K562 (cell line): Measurements from ENCODE around the gene CRLF1. TPM values are rescaled to one million over a fixed set of nuclear protein-coding genes. Genes with fewer than 3 reads are reported as not detected.
A peak's percentile ranks its signal among the peaks of the same experiment; 100 is the strongest.

Source experiments
- ATAC-seq: fragments of 200-7000 bp; cut with Tn5 transposase; 3 replicates; pipeline ENCODE4 v1.9.1; 2020; ENCODE audit warnings: moderate library complexity
- BruUV-seq: library from RNA; stranded (reverse); fragments of 400-500 nt; replicated peaks from 2 replicates; lab custom pipeline; 2021; lab: Mats Ljungman, UMichigan
- CTCF ChIA-PET: fragments of 300-600 bp; formaldehyde crosslinking; extraction: SDS; loops from one replicate; lab custom pipeline; 2021; ENCODE audit warnings: low intra/inter-chr PET ratio; lab: Yijun Ruan, JAX
- POLR2A ChIA-PET: fragments of 300-600, 350-650 bp; sonication (Branson Sonifier 250); formaldehyde crosslinking; extraction: SDS; loops from one replicate; lab custom pipeline; 2021; ENCODE audit warnings: antibody characterized with exemption, inconsistent platforms; lab: Yijun Ruan, JAX
- DNase-seq, 4 experiments: peaks; one replicate each; pipeline versions ENCODE4 v3.0.0 to v3.0.0-alpha.2; 2011 to 2018; ENCODE audit warnings: low spot score in 3 of 4, mixed read lengths in 3 of 4; ENCODE audit errors: extremely low read depth in 1 of 4
- FAIRE-seq: peaks from 2 replicates; lab custom pipeline; 2011; peaks lifted over from hg19 to GRCh38; lab: Jason Lieb, UNC
- H2AFZ ChIP-seq: 2 replicates; pipeline ENCODE4 v1.6.0; 2011; ENCODE audit warnings: low read depth, low read length, control low read depth, inconsistent platforms
- H3K27ac ChIP-seq: fragments of 200-600 bp; 3 replicates; pipeline ENCODE4 v1.8.0; 2011; ENCODE audit warnings: low read depth, mild to moderate bottlenecking, control low read depth, inconsistent platforms, low read length, moderate library complexity, mixed read lengths; ENCODE audit errors: extremely low read depth
- H3K27me3 ChIP-seq, 2 experiments: fragments of 300-600 bp in 1 of 2; 2 replicates in 1 of 2; 3 replicates in 1 of 2; pipeline versions ENCODE4 v1.6.0 to v1.8.0; 2011; ENCODE audit warnings: inconsistent platforms in 2 of 2, low read length in 2 of 2, mild to moderate bottlenecking in 1 of 2, mixed read lengths in 1 of 2, moderate library complexity in 1 of 2; ENCODE audit not compliant: control insufficient read depth in 2 of 2, insufficient read depth in 2 of 2
- H3K36me3 ChIP-seq: fragments of 300-600 bp; 3 replicates; pipeline ENCODE4 v1.8.0; 2011; ENCODE audit warnings: mild to moderate bottlenecking, low read length, inconsistent platforms; ENCODE audit not compliant: control insufficient read depth, insufficient read depth
- H3K4me1 ChIP-seq, 2 experiments: fragments of 200-600 bp in 1 of 2; replicated peaks in 1 of 2; 2 replicates in 1 of 2; 3 replicates in 1 of 2; pipeline versions ENCODE4 v1.5.1 to v1.8.0; 2011; ENCODE audit warnings: inconsistent platforms in 2 of 2, low read length in 2 of 2, mild to moderate bottlenecking in 1 of 2, mixed read lengths in 1 of 2, moderate library complexity in 1 of 2; ENCODE audit not compliant: control insufficient read depth in 2 of 2, insufficient read depth in 2 of 2
- H3K4me2 ChIP-seq: 2 replicates; pipeline ENCODE4 v1.6.1; 2011; ENCODE audit warnings: low read length, control low read depth, inconsistent platforms, mixed read lengths; ENCODE audit not compliant: insufficient read depth
- H3K4me3 ChIP-seq: fragments of 200-600 bp; sonication (generic), shearing (Covaris generic); 2 replicates; pipeline ENCODE4 v1.5.1; 2016; ENCODE audit warnings: control low read depth, inconsistent platforms
- H3K79me2 ChIP-seq: fragments of 200-600 bp; 3 replicates; pipeline ENCODE4 v1.8.0; 2011; ENCODE audit warnings: low read length, inconsistent platforms; ENCODE audit not compliant: control insufficient read depth, insufficient read depth
- H3K9ac ChIP-seq, 2 experiments: 2 replicates each; pipeline versions ENCODE4 v1.6.0 to v1.6.1; 2011; ENCODE audit warnings: low read depth in 2 of 2, low read length in 2 of 2, control low read depth in 1 of 2, inconsistent platforms in 1 of 2, mild to moderate bottlenecking in 1 of 2, mixed read lengths in 1 of 2; ENCODE audit not compliant: insufficient read depth in 1 of 2
- H3K9me1 ChIP-seq: one replicate; pipeline ENCODE4 v1.6.0; 2011; ENCODE audit warnings: inconsistent platforms, mild to moderate bottlenecking, low read length, moderate library complexity; ENCODE audit not compliant: control insufficient read depth, insufficient read depth
- H3K9me3 ChIP-seq: replicated peaks from 2 replicates; pipeline ENCODE4 v1.5.1; 2011; ENCODE audit warnings: low read depth, low read length, inconsistent platforms; ENCODE audit not compliant: control insufficient read depth, insufficient read depth
- H4K20me1 ChIP-seq: replicated peaks from 2 replicates; pipeline ENCODE4 v1.6.1; 2011; ENCODE audit warnings: low read length, inconsistent platforms, mixed read lengths; ENCODE audit not compliant: control insufficient read depth, insufficient read depth
- ATF1 ChIP-seq, 2 experiments: fragments of 450-650 bp in 1 of 2; IDR thresholded peaks; 2 replicates each; pipeline ENCODE4 v1.6.1; 2016; ENCODE audit warnings: missing compliant biosample characterization in 1 of 2, missing genetic modification characterization in 1 of 2
- EP400 ChIP-seq: fragments of 450-650 bp; IDR thresholded peaks from 2 replicates; pipeline ENCODE4 v1.6.1; 2017; ENCODE audit warnings: antibody characterized with exemption, mild to moderate bottlenecking, moderate library complexity
- ETV1 ChIP-seq: fragments of 450-650 bp; conservative IDR thresholded peaks from 2 replicates; pipeline ENCODE4 v1.6.1; 2016; ENCODE audit warnings: missing genetic modification characterization, control low read depth, low read depth, missing compliant biosample characterization
- HBP1 ChIP-seq: fragments of 450-650 bp; formaldehyde crosslinking; IDR thresholded peaks from 2 replicates; pipeline ENCODE4 v1.4.0; 2022; ENCODE audit warnings: missing genetic modification characterization
- NCOA2 ChIP-seq, 2 experiments: fragments of 450-650 bp; IDR thresholded peaks; 2 replicates each; pipeline ENCODE4 v1.6.1; 2018; ENCODE audit warnings: mild to moderate bottlenecking in 2 of 2, moderate library complexity in 1 of 2; ENCODE audit not compliant: partially characterized antibody in 2 of 2
- NR1H2 ChIP-seq: sonication (generic); formaldehyde crosslinking; IDR thresholded peaks from 2 replicates; pipeline ENCODE4 v1.4.0; 2020; ENCODE audit warnings: mild to moderate bottlenecking, missing genetic modification reagents
- NR4A1 ChIP-seq, 2 experiments: fragments of 250-450 bp in 1 of 2; fragments of 450-650 bp in 1 of 2; sonication (Bioruptor Pico) in 1 of 2; IDR thresholded peaks; 2 replicates each; pipeline versions ENCODE4 v1.4.0 to v1.6.1; 2016 to 2020; ENCODE audit warnings: mild to moderate bottlenecking in 2 of 2, missing compliant biosample characterization in 1 of 2, missing genetic modification characterization in 1 of 2, moderate library complexity in 1 of 2
- POLR2B ChIP-seq: fragments of 450-650 bp; IDR thresholded peaks from 2 replicates; pipeline ENCODE4 v1.6.1; 2018; ENCODE audit warnings: low read depth; ENCODE audit not compliant: partially characterized antibody
- TCF3 ChIP-seq: sonication (generic); formaldehyde crosslinking; IDR thresholded peaks from 2 replicates; pipeline ENCODE4 v1.4.0; 2020; ENCODE audit warnings: mild to moderate bottlenecking, missing genetic modification reagents
- THRB ChIP-seq: fragments of 450-650 bp; formaldehyde crosslinking; conservative IDR thresholded peaks from 2 replicates; pipeline ENCODE4 v1.4.0; 2022; ENCODE audit warnings: mild to moderate bottlenecking, missing genetic modification characterization
- ZBTB26 ChIP-seq: fragments of 450-650 bp; formaldehyde crosslinking; IDR thresholded peaks from 2 replicates; pipeline ENCODE4 v1.4.0; 2022; ENCODE audit warnings: missing genetic modification characterization
- ZEB2 ChIP-seq: fragments of 450-650 bp; IDR thresholded peaks from 2 replicates; pipeline ENCODE4 v1.6.1; 2016
- WGBS: fragments of 100-300 bp; shearing (Covaris generic); methylation state at CpG from one replicate; pipeline ENCODE4 v1.1.6; 2016; ENCODE audit warnings: low coverage, mixed read lengths; ENCODE audit not compliant: insufficient coverage; ENCODE audit errors: missing lambda C conversion rate; 5-methylcytosine and 5-hydroxymethylcytosine counted together
- in situ Hi-C: fragments of 300-500 bp; cut with MboI; formaldehyde crosslinking; loops from 4 replicates; pipeline ENCODE4 v1.15.0; 2018; ENCODE audit warnings: inconsistent platforms, mixed read lengths
- intact Hi-C: fragments of 100-400 bp; cut with micrococcal nuclease; formaldehyde crosslinking; loops from 2 replicates; pipeline ENCODE4 v1.14.2; 2022
- polyA plus RNA-seq, 8 experiments: library from polyadenylated mRNA; depleted of rRNA in 4 of 8; stranded (reverse) in 5 of 8; unstranded in 3 of 8; fragments of >200 nt; fragmentation: Nextera tagmentation in 2 of 8; fragmentation: Illumina TruSeq in 1 of 8; extraction: Ambion mirVana in 2 of 8; extraction: Trizol in 1 of 8; gene quantifications; 2 replicates each; pipeline versions ENCODE4 v1.2.1 to v1.2.3, GENCODE V29; 2011 to 2014; ENCODE audit warnings: inconsistent platforms in 1 of 8, missing spikeins in 1 of 8
- total RNA-seq, 7 experiments: library from RNA; depleted of rRNA in 6 of 7; stranded (reverse); fragments of >200 nt in 6 of 7; fragmentation: Illumina TruSeq in 2 of 7; extraction: Trizol in 2 of 7; gene quantifications; 2 replicates each; pipeline versions ENCODE4 v1.2.1 to v1.2.3, GENCODE V29; 2011 to 2021; ENCODE audit warnings: low replicate concordance in 1 of 7

Gene CRLF1
- total and polyA plus RNA-seq, 9 of the 15 experiments (the other 6 are each of a cell fraction or from before 2014, with no cell fraction given), result 0.85 to 3.6 (median 1.7) TPM

- peaks cover 59% of the 10 kb centered on the region for H4K20me1 ChIP-seq
- WGBS, result 40% methylated on average over 6 of the region's 7 CpGs
- H3K9me1 ChIP-seq, result peaks cover 2% of the 10 kb centered on the region
- no peak overlapping the region for H2AFZ ChIP-seq
- no TSS peak for BruUV-seq
- no peak overlapping the region for H3K4me3 ChIP-seq
- POLR2A ChIA-PET, result interaction anchor here (0.7 kb wide), 1 partner anchor 193 kb away, joined by 3 read pairs; no protein-coding TSS in a partner anchor
- H3K4me2 ChIP-seq, result no peak overlapping the region
- DNase-seq (no peak), ATAC-seq (no peak), FAIRE-seq (no peak)
- H3K36me3 ChIP-seq, result peaks cover 2% of the 10 kb centered on the region; the same call in 1 of the 3 replicates
- H3K9me3 ChIP-seq, result no peaks in the 10 kb centered on the region
- H3K79me2 ChIP-seq, result no peaks in the 10 kb centered on the region
- H3K27ac ChIP-seq, result no peak overlapping the region
- H3K27me3 ChIP-seq, result no peaks in the 10 kb centered on the region
- H3K4me1 ChIP-seq, result peaks cover 4 to 45% of the 10 kb centered on the region in 2 experiments; a peak in 4 of 5 replicates
- intact Hi-C loops, result no loop called here
- CTCF ChIA-PET, result no interaction called here
- no peak overlapping the region for H3K9ac ChIP-seq
- in situ Hi-C loops, result no loop called here
- peak; percentile 18 for TF ChIP-seq POLR2B
- TF ChIP-seq ZBTB26 (CRISPR knock-in tag), result 0 out of 2 replicates have a peak, but pooled peaks have one; percentile 32
- no peak for TF ChIP-seq TCF3
- peak; percentile 45; the same call in 1 of the 2 replicates for TF ChIP-seq HBP1 (CRISPR knock-in tag)
- no peak for TF ChIP-seq EP400
- no peak for TF ChIP-seq ZEB2
- no peak for TF ChIP-seq NR1H2 (CRISPR knock-in tag)
- TF ChIP-seq NR4A1 (CRISPR knock-in tag; IDR thresholded peaks at IDR 0.05), result no peak
- TF ChIP-seq NR4A1 (tag; IDR thresholded peaks at IDR 0.05), result no peak
- no peak for TF ChIP-seq ATF1 (CRISPR knock-in tag; IDR thresholded peaks at IDR 0.05)
- no peak for TF ChIP-seq ATF1 (tag; IDR thresholded peaks at IDR 0.05)
- TF ChIP-seq NCOA2 (IDR thresholded peaks at IDR 0.05; ENCODE audit: partially characterized antibody in 2 of 2), result no peak
- TF ChIP-seq THRB, result 0 out of 2 replicates have a peak, but pooled peaks have one; percentile 48
- TF ChIP-seq ETV1 (tag), result no peak
Measured at GRCh38 chr19:18654469-18654868, 47.9 kb upstream of the CRLF1 start.
